ENCODE measurements around the gene XKR3. TPM values are rescaled to one million over a fixed set of nuclear protein-coding genes. Genes with fewer than 3 reads are reported as not detected.

The XKR3 gene
- total and polyA plus RNA-seq, 8 donors, result not detected

DNA sequence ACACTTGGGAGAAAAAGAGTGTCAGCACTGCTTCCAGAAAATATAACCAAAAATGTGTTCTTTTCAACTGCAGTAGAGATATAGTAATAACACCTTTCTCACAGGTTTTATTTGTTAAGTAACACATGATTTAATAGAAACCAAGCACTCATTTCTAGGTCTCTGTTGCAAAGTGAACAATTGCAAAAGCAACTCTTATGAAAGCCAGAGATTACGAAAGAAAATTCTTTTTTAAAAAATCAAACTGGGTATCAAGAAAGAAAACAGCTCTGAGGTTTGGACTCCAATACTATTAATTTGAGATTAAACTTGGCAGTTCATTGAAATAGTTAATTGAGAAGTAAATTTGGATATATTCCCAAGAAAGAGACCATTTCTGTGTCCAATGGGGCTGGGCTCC lies 9.8 kb upstream of the XKR3 start:
- H3K4me1 ChIP-seq, result no peaks in the 10 kb centered on the region
- H3K27me3 ChIP-seq, result no peaks in the 10 kb centered on the region
- no peak overlapping the region for H3K27ac ChIP-seq
- DNase-seq (no peak), FAIRE-seq (no peak), ATAC-seq (no peak)
- intact Hi-C loops (cut with DNase I), result no loop called here
- H3K36me3 ChIP-seq, result no peaks in the 10 kb centered on the region
- no peak overlapping the region for H3K4me3 ChIP-seq
- WGBS, 2 donors, result 71 to 77% methylated on average over 1 of the region's 1 CpG
- TF ChIP-seq, protein P1, sequence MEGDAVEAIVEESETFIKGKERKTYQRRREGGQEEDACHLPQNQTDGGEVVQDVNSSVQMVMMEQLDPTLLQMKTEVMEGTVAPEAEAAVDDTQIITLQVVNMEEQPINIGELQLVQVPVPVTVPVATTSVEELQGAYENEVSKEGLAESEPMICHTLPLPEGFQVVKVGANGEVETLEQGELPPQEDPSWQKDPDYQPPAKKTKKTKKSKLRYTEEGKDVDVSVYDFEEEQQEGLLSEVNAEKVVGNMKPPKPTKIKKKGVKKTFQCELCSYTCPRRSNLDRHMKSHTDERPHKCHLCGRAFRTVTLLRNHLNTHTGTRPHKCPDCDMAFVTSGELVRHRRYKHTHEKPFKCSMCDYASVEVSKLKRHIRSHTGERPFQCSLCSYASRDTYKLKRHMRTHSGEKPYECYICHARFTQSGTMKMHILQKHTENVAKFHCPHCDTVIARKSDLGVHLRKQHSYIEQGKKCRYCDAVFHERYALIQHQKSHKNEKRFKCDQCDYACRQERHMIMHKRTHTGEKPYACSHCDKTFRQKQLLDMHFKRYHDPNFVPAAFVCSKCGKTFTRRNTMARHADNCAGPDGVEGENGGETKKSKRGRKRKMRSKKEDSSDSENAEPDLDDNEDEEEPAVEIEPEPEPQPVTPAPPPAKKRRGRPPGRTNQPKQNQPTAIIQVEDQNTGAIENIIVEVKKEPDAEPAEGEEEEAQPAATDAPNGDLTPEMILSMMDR (IDR thresholded peaks at IDR 0.05), result no peak
- H3K9me3 ChIP-seq, result no peaks in the 10 kb centered on the region

DNA sequence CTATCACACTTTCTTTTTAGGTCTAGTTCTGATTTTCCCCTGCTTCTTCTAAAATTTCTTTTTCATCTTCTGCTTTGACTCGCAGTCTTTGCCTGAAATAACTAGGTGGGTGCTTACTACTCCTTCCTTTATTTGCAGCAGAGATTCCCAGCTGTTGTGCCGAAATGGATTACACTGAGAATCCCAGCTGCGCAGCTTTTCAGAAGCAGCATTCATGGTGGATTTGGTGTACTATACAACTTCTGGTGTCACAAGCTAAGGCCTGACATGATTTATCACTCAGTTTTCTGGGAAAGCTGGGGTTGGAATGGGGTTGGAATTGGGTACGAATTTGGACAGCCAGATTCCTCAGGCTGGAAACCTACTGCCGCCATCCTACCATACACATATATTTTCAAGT lies 6.0 kb upstream of the XKR3 start:
- ATAC-seq, result no peak
- Histone ChIP-seq H3K27me3 (no peaks in the 10 kb centered on the region), H3K36me3 (no peaks in the 10 kb centered on the region), H3K4me3 (no peak overlapping the region), H3K9me3 (no peaks in the 10 kb centered on the region), H3K4me1 (no peaks in the 10 kb centered on the region), H3K27ac (no peak overlapping the region)
- intact Hi-C loops (cut with DNase I), result no loop called here
- DNase-seq, result no peak
- no peak for FAIRE-seq
- TF ChIP-seq, protein P1 (IDR thresholded peaks at IDR 0.05), result no peak
- WGBS, 2 donors, result 60 to 66% methylated on average over 5 of the region's 5 CpGs

DNA sequence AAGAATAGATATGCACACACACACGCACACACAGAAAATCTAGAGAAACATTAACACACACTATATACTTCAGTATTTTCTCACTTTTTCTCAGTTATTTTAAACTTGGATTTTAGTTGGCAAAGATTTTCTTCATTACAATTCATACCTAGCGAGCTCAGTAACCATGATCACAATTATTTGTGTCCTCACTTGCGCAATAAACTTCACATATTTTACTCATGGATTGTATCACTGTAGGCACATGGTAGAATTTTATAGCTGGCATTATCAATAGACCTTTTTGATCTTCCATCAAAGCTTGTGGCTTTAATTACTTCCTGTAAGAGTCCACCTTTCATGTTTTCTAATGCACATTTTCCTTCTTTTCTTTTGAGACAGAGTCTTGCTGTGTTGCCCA lies 4.8 kb upstream of the XKR3 start:
- H3K4me1 ChIP-seq, result no peaks in the 10 kb centered on the region
- DNase-seq, result no peak
- no peaks in the 10 kb centered on the region for H3K27me3 ChIP-seq
- H3K4me3 ChIP-seq, result no peak overlapping the region
- H3K36me3 ChIP-seq, result no peaks in the 10 kb centered on the region
- no peak for ATAC-seq
- no peak for FAIRE-seq
- no peaks in the 10 kb centered on the region for H3K9me3 ChIP-seq
- TF ChIP-seq, protein P1 (IDR thresholded peaks at IDR 0.05), result no peak
- intact Hi-C loops (cut with DNase I), result no loop called here
- H3K27ac ChIP-seq, result no peak overlapping the region
- 67 to 76% methylated on average over 3 of the region's 3 CpGs for WGBS, 2 donors

DNA sequence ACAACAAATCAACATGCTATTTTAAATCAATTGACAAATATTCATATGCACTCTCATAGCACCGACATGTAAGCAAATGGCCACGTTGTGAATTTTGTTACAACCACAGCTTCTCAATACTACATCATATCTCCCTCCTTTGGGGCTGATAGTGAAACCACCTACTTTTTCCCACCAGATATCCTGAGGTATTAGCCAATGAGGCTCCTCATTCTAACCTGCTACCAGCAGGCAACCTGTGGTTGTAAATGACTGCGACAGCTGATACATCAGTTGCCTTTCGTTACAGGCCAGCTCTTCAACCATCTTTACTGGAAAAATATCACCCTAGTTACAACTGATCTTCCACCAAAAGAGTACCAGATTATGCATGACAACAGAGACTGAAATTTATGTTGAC lies 3.7 kb upstream of the XKR3 start:
- WGBS, 2 donors, result 47 to 59% methylated on average over 4 of the region's 4 CpGs

DNA sequence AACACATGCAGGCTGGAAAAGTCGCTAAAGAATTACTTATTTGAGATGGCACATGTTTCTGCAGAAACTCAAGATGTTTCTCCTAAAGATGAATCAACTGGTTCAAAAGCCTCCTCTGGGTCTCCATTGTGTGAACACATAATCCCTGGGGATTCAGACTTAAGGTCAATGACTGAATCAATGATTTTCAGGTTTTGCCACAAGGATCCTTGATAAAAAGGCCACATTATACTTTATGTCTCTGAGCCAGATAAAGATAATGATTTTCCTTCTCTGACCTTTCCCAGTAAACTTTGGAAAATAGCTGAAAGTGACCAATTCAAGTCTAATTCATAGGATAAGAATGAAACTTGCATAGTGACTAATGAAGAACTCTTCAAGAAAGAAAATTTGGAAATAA lies 2.3 kb upstream of the XKR3 start:
- intact Hi-C loops (cut with DNase I), result no loop called here
- H3K27me3 ChIP-seq, result no peaks in the 10 kb centered on the region
- no peaks in the 10 kb centered on the region for H3K4me1 ChIP-seq
- FAIRE-seq, result no peak
- no peaks in the 10 kb centered on the region for H3K9me3 ChIP-seq
- ATAC-seq, result no peak
- WGBS, 2 donors, result 60 to 74% methylated on average over 1 of the region's 1 CpG
- no peaks in the 10 kb centered on the region for H3K36me3 ChIP-seq
- TF ChIP-seq, protein P1 (IDR thresholded peaks at IDR 0.05), result no peak
- no peak overlapping the region for H3K27ac ChIP-seq
- DNase-seq, result no peak
- H3K4me3 ChIP-seq, result no peak overlapping the region

More for the DNA sequence above, 3.7 kb upstream of the XKR3 start:
- FAIRE-seq, result no peak
- H3K36me3 ChIP-seq, result no peaks in the 10 kb centered on the region
- no peak overlapping the region for H3K4me3 ChIP-seq
- H3K27me3 ChIP-seq, result no peaks in the 10 kb centered on the region
- no peak for ATAC-seq
- TF ChIP-seq, protein P1 (IDR thresholded peaks at IDR 0.05), result no peak
- no peaks in the 10 kb centered on the region for H3K4me1 ChIP-seq
- H3K9me3 ChIP-seq, result no peaks in the 10 kb centered on the region
- intact Hi-C loops (cut with DNase I), result no loop called here
- no peak overlapping the region for H3K27ac ChIP-seq
- no peak for DNase-seq
